Sciatic nerve (tissue), 2 donors: ENCODE data around the gene PHC3. TPM values are rescaled to one million over a fixed set of nuclear protein-coding genes. Genes with fewer than 3 reads are reported as not detected.
"Not testable (repeated sequence)": the region's sequence is repeated elsewhere in the genome, so short reads cannot be mapped to it uniquely, and the experiment has no call there.

Source experiments
- ATAC-seq: fragments of 200-7000 bp; cut with Tn5 transposase; one replicate; pipeline ENCODE4 v1.9.1; 2020; ENCODE audit warnings: mild to moderate bottlenecking, moderate library complexity
- DNase-seq: peaks from one replicate; pipeline ENCODE4 v3.0.0-alpha.2; 2020; ENCODE audit warnings: low spot score
- intact Hi-C: fragments of 100-400 bp; cut with DNase I; formaldehyde crosslinking; loops from one replicate; pipeline ENCODE4 v1.14.2; 2022
- total RNA-seq: library from RNA; stranded (reverse); fragmentation: NEBNext Ultra II Directional; extraction: Animal tissue kit (Norgen Biotek cat#: 25700); gene quantifications from one replicate; pipeline ENCODE4 v1.2.1, GENCODE V29; 2021
- donor health status: DM: no; HTN: no; CAD: no.
- donor health status: DM: no; HTN: no; CAD: no.

Gene PHC3
- total RNA-seq, 1 donor from 2014 or later: 142 TPM

DNA sequence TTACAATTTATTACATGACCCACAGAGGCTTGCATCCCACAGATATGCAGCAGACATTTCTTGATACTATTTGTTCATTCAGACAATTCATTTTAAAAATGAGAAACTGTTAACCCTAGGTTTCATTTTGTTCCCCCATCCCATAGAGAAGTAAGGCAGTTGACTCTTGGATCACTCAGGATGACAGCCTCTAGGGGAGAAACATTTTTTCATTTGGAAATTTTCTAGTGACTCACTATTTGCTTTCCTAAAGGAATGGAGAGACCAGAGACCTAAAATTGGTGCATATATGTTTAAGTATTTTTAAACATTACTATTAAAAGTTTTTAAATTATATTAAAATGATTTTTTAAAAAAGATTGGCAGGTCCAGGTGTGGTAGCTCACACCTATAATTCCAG is 19.5 kb upstream of the PHC3 start:
- DNase-seq (no peak), ATAC-seq (no peak)
- intact Hi-C loops: no loop called here

DNA sequence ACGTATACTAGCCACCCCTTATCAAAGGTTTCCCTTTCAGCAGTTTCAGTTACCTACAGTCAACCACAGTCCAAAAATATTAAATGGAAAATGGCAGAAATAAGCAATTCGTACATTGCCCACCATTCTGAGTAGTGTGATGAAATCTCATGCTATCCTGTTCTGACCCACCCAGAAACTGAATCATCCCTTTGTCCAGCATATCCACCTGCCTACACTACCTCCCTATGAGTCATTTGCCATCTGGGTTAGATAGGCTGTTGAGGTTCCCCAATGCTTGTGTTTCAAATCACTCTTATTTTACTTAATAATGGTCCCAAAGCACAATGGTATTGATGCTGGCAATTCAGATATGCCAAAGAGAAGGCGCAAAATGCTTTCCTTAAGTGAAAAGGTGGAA is 15.3 kb upstream of the PHC3 start:
- DNase-seq (no peak), ATAC-seq (no peak)
- intact Hi-C loops: no loop called here

DNA sequence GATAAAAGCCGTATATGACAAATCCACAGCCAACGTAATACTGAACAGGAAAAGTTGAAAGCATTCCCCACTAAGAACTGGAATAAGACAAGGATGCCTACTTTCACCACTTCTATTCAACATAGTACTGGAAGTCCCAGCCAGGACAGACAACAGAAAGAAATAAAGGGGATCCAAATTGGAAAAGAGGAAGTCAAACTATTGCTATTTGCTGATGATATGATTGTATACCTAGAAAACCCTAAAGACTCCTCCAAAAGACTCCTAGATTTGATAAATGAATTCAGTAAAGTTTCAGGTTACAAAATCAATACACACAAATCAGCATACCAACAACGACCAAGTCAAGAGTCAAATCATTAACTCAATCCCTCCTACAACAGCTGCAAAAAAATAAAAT is 14.2 kb upstream of the PHC3 start:
- DNase-seq, ATAC-seq, intact Hi-C loops: not testable (repeated sequence)

DNA sequence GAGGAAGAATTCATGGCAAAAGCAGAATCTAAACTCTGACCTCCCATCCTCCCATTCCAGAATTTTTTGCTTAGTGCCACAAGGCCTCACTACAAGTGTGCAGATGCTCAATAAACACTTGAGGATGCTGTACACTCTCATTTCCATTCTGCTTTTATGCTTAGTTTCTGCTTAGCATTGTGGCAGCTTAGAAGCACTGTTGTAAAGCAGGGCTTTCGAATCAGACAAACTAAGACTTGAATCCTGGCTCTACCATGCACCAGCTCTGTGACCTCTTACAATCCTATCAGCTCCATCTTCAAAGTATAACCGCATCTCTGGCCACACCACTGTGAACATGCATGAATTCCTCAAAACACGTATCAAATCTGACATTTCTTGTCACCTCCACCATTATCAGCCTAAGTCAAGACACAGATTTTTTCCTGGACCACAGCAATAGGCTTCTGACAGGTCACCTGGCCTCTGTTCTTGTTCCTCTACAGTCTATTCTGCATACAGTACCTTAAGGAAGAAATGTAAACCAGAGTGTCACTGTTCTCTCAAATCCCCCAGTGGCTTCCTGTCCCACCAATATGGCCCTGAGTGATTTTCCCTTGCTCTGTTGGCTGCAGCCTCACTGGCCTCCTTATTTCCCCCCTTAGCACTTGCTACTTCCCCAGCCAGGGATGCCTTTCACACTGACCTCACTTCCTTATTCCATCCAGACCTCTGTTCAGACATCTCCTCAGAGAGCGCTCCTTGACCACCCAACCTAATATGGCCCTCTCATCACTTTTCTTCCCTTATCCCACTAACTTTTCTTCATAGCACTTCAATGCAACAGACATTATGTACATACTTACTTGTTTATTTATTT is 8.1 kb upstream of the PHC3 start:
- intact Hi-C loops: no loop called here
- ATAC-seq (peak; percentile 52), DNase-seq (no peak)

DNA sequence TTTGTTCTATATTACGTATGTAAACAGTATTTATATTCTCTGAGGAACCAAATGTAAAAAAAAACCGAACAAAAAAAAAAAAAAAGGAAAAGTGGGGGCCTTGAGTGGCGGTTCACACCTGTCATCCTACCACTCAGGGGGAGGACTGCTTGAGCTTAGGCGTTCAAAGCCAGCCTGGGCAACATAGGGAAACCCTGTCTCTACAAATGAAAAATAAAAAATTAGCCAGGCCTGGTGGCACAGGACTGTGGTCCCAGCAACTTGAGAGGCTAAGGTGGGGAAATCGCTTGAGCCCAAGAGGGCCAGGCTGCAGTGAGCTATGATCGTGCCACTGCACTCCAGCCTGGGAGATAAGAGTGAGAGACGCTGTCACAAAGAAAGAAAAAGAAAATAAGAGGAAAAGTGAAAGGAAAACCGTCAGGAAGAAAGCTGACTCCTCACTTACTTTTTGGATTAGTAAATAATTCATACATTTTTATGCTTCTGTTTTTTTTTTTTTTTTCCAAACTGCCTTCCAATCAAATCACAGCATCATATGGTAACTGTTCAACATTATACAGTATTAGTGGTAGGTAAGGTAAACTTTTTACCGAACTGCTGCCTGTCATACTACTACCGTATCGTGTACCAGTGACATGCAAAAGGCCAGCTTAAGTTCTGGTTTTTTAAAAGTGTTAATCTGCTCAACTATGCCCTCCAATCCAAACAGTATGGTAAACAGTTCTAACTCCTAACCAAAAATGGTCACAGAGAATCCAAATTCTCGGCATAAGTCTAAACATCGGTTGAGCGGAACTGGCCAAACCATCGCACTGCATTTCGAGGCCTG is 1.2 kb downstream of the PHC3 start:
- ATAC-seq (no peak), DNase-seq (no peak)
- intact Hi-C loops: no loop called here

DNA sequence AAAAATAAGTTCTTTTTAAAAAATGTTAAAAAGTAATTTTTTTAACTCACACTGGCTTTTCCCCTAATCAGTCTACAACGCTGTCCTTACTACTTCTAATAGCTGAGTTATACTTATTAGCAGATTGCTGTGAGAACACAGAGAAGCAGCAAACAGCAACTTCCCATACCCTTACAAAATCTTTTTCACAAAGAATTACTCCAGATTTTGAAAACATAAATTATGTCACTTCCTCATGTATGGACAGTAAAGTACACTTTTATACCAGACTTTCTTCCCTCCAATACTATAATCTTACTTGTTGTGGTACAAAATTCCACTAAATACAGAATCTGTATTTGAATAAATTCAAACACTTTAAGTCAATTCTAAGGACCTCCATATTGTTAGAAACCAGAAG is 2.1 kb downstream of the PHC3 start:
- intact Hi-C loops: no loop called here
- ATAC-seq: no peak
- no peak for DNase-seq

DNA sequence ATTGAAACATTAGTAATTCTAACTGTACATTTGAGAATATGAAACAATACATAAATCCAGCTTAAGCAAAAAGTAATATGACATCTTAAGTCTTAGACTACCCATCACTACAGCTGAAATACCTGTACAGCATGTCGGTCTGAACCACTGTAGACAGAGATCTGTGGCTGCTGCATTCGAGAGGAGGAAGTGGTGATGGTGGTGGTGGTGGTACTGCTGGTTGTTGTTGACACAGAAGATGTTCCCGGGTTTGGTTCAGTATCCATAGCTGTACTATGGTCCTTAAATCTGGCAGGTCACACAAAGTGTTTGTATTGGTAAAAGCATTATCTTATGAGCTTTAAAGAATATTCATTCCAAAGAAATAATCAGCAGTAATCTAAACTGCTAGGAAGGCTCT is 2.9 kb downstream of the PHC3 start:
- DNase-seq (no peak), ATAC-seq (no peak)
- intact Hi-C loops: no loop called here

DNA sequence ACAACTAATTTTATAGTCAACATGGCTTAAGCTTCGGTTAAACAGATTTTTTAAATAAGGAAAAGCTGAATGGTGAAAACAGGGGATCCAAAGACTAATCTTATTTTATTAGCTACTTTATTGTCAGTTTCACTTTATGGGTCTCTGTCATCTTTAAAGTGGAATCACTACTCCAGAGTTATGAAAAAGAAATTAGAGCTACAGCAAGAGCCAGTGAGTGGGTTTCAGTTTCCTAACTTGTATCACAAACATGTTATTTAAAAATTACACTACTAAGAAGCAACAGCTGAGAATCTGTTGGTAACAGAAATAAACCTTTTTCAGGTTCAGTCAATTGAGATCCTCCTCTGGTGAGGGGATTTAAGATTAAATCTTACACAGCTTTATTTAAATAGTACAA is 10.0 kb downstream of the PHC3 start:
- no peak for DNase-seq
- ATAC-seq: no peak
- intact Hi-C loops: no loop called here

DNA sequence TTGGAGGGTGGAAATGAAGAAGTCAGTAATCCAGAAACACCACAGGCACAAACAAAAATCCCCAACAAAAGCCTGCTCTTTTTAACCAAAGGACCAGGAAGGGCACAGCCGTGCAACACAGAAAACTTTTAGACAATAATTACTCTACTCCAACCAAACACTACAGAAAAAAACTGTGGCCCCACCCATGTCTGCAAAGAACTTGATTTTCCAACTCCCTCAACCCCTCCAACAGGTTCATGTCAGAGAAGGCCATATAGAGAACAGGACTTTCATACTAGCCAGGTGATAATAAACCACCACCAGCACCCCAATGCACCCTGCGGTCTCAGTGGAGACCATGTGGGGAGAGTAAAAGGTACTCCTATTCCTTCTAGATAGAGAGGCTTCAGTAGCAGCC is 16.8 kb downstream of the PHC3 start:
- ATAC-seq: no peak

DNA sequence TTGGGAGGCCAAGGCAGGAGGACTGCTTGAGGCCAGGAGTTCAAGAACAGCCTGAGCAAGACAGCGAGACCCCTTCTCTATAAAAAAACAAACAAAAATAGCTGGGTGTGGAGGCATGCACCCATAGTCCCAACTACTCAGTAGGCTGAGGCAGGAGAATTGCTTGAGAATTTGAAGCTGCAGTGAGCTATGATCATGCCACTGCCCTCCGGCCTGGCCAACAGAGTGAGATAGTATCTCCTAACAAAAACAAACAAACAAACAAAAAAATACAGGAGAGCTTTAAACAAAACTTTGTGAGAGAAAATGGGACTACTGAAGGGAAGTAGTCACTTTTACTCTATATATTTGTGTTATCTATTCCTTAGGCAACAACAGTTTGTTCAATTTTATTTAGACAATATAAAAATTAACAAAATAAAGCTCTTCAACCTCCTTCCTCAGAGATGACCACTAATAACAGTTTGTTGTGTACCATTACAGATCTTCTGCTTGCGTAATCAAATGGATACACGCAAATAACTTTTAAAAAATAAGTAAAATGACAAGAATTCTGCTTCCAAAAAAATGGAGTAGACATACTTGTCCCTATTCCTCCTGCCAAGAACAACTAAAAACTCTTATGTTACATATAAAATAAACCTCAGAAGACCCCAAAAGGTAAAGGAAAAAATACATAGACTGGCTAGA is 17.4 kb downstream of the PHC3 start:
- intact Hi-C loops: no loop called here
- no peak for DNase-seq
- ATAC-seq: no peak

More for the DNA sequence above, 16.8 kb downstream of the PHC3 start:
- intact Hi-C loops: no loop called here
- no peak for DNase-seq

DNA sequence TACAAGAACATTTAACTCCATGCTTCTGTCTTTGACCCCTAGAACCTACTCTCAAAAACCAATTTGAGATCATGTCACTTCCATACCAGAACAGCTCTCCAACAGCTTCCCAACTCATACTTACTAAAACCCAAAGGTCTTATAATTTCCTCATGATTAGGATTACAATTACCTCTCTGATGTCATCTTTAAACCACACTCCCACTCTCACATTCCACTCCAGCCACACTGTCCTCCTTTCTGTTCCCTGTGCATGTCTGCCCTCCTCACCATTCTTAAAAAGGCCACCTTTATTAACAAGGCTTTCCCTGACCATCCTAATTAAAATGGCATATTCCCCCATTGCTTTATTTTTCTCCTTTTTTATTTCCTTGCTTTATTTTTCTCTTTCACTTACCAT is 18.9 kb downstream of the PHC3 start:
- no peak for DNase-seq
- no peak for ATAC-seq
- intact Hi-C loops: no loop called here

DNA sequence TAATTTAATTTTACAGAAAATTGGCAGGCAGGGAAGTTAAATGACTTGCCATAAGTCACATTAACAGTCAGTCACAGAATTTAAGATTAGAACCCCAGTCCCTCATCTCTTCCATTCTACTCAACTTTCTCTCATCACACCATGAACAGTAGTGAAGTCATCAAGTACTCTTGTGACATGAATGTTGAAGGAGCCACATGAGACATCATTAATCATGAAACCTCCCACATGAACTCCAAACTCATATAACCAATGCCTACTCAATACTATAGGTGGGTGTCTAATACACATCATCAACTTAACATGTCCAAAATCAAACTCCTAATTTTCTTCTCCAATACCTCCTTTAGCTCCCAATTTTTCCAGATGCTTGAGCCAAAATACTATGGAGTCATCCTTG is 19.5 kb downstream of the PHC3 start:
- intact Hi-C loops: no loop called here
- no peak for DNase-seq

DNA sequence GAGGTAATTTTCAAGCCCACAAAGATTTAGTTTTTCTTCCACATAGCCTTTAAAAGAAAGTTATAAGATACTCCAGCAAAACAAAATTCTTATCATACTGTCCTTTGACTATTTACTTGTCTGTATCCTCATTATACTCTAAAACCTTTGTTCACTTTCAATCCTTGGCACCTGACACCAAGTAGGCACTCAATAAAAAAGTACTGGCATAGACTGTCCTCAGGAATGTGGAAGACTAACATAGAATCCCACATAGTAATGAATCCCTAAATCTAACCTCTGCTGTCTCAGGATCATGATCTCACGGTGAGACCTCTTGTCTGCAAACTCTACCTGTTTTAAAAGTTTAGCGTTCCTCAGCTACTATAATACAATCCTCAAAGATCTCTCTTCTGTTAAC is 21.6 kb downstream of the PHC3 start:
- no peak for DNase-seq
- no peak for ATAC-seq
- intact Hi-C loops: no loop called here

More for the DNA sequence above, 19.5 kb downstream of the PHC3 start:
- ATAC-seq: no peak

DNA sequence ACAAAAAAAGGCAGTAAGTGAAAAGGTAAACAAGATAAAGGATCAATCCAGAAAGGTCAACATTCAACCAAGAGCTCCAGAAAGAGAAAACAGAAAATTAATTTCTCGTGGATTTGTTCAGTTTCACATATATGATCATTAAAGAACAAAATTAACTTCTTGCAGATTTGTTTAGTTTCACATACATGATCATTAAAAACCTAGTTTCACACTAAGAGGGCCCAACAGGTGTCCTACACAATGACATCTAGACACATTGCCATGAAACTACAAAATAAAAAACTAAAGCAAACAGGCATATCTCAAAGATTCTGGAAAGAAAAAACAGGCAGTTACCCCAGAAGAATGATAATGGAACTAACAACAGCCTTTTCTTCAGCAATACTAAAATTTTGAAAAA is 22.1 kb downstream of the PHC3 start:
- ATAC-seq: no peak
- no peak for DNase-seq
- intact Hi-C loops: no loop called here

DNA sequence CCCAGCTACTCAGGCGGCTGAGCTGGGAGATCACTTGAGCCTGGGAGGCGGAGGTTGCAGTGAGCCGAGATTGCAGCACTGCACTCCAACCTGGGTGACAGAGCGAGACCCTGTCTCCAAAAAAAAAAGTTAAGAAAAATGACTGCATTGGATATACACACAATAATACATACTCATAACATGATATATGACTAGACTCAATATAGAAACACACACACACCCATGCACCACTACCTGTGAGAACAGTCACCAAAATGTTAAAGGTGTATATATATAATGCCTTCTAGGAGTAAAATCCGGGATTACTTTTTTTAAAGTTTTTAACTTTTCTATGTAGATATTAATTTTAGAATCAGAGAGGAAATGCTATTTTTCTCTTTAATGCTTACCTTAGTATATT is 25.9 kb downstream of the PHC3 start:
- intact Hi-C loops: no loop called here
- no peak for ATAC-seq

DNA sequence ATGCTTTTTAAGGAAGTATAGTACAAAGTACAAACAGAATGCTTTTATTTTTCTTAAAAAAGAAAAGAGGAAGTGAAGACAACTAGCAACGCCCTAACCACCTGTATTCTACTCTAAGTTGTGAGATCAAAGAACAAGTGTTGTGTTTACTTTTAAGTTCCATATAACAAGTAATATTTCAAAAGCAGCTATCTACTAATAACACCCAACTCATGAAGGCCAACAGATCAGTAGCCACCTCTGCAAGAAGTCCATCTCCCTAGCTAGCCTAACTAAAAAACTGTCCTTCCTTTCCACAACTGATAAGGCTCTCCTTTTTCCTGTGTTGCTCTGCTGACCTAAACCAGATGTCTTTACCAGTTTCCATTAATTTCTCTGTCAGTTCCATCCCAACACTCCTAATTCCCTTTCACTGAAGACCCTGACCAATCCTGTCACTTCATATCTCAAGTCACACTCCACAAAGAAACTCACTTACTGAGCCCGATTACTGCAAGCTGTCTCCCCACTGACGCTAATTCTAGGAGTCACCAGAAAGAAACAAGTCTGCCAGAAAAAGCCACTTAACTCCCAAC is 26.9 kb downstream of the PHC3 start:
- DNase-seq (no peak), ATAC-seq (no peak)
- intact Hi-C loops: no loop called here

More for the DNA sequence above, 25.9 kb downstream of the PHC3 start:
- DNase-seq: no peak

DNA sequence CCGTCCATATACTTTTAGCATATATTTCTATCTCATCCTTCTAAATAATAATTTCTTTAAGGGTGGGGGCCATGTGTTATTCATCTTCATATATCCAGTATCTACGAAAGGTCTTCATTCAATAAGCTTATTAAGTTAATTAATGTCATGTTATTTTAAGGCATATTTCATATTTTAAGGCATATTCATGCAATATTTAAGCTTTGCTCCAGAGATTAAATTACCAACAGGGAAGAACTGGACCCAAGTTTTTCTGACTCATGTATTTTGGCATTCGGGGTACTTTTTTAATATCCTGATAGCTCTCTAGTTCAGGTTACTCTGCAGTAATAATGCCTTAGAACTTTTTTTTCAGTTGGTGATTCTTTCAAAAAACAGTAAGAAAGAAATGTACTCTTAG is 27.4 kb downstream of the PHC3 start:
- intact Hi-C loops: no loop called here
- ATAC-seq (no peak), DNase-seq (no peak)

DNA sequence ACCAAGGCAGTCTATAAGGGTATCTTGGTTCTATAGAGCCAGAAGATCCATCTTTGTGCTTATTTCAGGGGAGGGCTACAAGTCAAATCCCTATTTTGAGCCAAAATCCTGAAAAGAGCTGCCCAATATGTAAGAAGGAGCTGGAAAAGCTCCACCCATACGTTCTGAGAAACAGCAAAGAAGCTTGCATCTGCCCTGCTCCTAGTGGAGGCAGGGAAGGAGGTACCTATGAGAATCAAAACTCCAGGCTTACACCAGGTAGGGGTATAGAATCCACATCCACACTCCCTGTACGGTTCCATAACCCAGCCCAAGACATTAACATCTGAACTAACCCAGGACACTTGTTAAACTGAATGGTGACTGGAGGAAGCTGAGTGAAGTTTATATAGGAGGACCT is 30.0 kb downstream of the PHC3 start:
- ATAC-seq: no peak
- no peak for DNase-seq
- intact Hi-C loops: no loop called here

DNA sequence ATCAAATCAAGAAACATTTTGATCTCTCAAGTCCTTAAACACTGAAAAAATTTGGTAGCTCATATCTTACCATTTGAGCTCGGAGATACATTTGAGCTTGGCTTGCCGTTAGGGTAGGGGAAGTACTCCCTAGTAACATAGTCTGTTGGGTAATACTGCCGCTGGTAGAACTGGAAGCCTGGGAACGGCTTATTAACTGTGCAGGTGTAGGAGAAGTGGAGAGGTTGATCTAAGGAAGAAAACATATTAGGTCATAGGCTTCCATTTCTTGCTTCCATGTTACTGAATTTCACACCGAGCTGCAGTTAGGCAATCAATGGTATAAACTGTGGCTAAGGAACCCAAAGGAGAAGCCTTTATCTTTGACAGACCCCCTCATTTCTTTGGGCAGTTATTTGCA is 32.5 kb downstream of the PHC3 start:
- DNase-seq (no peak), ATAC-seq (no peak)
- intact Hi-C loops: no loop called here
